Measurements from ENCODE around the gene OCA2. TPM values are rescaled to one million over a fixed set of nuclear protein-coding genes. Genes with fewer than 3 reads are reported as not detected.

The OCA2 gene
- total RNA-seq, 1 donor: not detected

DNA sequence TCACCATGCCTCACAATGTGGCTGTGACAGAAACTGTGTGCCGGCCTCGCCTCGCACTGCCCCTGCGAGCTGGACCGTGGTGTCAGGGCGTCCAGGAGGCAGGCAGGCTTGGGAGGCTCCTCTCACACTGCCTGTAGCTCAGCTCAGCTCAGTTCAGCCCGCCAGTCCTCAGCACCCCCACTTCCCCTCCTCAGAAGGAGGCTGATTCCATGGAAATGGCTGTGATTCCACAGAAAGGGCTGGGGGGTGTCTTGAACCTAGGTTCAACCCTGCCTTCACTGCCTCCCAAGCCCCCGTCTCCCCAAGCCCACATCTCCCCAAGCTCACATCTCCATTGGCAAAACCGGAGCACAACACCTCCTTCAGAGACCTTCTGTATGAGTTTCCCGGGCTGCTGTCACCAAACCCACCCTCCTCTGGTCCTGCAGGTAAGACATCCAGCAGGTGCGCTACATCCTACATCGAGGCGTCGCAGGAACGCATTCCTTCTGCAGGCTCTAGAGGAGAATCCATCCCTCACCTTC lies 94.0 kb downstream of the OCA2 start:
- DNase-seq (ENCODE audit: low read depth in 2 of 3, low spot score in 2 of 3): no peak

DNA sequence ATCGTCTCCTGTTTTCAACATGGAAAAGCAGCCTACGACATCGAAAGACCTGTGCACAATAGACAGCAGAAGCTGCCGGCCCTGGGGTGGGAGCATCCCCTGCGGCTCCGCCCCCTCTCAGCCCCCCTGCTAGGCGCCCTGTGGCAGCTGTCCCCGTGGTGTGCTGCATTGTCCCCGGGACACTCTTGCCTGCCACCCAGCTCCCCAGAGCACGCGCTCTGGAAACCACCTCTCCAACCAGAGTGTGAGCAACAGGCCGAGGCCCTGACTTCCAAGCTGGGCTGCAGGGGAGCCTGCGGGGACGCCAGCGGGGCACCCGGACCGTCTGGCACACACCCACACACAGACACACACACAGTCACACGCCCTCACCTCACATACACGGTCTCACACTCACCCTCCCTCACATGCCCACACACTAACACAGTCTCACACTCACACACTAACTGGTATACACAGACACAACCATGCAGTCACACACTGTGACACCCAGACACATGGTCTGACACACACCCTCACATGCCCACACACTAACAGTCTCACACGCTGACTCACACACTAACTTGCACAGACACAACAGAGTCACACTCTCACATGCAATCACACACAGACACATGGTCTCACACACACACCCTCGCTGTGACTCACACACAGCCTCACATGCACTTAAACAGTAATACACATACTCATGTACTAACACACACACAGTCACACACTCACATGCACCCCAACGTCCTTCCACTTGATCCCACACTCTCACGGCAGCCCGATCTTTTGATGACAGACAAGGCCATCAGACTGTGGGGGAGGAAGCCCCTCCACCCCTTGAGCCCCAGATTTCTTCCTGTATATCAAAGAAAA lies 94.7 kb downstream of the OCA2 start:
- no peak for DNase-seq (ENCODE audit: low read depth in 2 of 3, low spot score in 2 of 3)

DNA sequence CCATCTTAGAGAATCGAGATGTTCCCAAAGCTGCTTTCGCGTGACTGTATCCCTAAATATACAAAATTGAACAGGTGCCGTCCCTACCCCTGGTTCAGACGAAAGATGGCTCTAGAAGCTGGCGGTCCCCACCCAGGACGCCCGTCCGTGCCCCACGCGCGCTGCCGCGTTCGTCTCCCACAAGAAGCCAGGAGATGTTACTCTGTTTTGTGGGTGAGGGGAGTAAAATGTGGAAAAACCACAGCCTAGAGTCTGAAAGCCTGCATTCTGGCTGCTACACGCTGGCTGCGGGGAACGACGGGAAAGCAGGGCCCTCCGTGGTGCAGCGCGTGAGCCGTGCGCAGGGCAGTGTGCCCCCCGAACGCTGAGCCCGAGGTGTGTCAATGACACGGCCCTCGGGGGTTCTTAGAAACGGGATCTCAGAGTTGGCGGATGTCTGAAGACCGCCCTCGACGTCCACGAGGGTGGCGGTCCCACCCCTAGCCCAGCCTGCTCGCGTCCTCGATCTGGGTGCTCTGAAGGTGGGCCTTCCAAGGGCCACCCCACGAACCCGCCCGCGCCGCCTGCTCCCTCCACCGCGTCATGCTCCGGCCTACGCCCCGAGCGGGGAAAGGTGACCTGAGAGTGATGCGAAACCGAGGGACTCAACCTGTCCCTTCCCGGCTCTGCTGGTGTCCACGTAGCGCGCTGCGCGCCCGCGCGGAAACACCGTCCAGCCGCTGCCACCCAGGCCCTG lies 95.6 kb downstream of the OCA2 start:
- DNase-seq (ENCODE audit: low read depth in 2 of 3, low spot score in 2 of 3): no peak

DNA sequence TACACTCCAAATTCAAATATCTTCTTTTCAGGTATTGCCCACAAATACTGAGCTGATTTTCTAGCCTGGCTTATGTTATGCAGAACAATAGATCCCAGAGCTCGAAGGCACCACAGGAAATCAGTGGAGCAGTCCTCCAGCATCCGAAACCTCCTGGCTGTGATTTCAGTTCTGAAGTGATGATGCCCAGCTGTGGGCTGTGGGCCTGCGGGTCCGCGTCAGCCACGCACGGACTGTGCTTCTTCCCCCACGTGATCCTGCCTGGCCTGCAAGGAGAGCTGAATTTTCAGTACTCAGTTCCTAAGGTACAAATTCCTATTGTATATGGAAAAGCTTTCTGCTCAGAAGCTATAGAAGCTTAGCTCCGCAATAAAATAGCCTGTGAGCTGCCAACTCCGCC lies 96.2 kb downstream of the OCA2 start:
- no peak for DNase-seq (ENCODE audit: low read depth in 2 of 3, low spot score in 2 of 3)

DNA sequence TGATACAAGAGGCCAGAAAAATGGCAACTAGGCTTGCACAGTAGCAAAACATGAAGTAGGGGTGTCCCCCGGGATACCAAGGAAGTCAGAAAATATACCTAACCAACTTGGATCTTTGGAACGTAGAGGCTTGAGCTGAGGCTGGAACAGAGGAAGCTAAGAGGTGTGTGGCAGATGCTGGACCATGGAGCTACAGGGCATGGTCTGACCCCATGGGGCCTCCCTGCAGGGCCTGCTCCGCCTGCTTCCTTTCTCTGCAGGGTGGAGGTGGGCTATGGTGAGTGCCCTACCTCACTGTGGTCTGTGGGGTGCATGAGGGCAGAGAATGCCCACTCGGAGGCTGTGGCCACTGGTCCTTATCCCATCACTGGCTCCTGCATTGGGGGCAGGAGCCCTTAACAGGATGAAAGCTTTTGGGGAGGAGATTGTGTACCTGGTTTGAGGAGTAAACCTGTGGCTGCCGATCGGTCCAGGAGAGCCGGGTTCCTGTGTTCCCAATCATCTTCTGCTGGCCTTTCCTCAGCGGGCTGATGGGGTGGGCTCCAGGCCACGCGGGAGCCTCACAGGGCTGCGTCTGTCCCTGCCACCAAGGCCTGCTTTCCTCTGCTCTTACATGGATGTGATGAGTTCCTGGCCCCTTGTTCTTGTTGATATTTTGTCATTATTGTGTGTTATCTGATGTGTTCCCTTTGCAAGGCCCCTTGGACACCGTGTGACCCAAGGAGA lies 96.8 kb downstream of the OCA2 start:
- no peak for DNase-seq (ENCODE audit: low read depth in 2 of 3, low spot score in 2 of 3)

DNA sequence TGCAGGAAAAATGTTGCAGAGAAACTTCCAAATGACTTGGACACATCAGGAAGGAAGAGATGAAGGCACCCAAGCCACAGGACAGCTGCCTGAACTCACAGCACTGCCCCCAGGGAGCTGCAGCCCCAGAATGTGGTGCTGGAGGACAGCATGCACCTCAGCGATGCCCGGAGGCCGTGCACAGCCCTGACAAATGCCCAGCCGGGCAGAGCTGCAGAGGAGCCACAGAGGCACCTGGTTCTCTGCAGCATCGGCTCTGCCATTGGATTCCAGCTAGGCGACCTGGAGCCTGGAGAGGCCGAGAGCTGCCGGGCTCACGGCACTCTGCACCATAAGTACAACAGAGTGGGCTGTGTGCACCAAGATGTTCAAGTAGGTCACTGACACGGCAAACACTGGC lies 97.5 kb downstream of the OCA2 start:
- DNase-seq (ENCODE audit: low read depth in 2 of 3, low spot score in 2 of 3): no peak

DNA sequence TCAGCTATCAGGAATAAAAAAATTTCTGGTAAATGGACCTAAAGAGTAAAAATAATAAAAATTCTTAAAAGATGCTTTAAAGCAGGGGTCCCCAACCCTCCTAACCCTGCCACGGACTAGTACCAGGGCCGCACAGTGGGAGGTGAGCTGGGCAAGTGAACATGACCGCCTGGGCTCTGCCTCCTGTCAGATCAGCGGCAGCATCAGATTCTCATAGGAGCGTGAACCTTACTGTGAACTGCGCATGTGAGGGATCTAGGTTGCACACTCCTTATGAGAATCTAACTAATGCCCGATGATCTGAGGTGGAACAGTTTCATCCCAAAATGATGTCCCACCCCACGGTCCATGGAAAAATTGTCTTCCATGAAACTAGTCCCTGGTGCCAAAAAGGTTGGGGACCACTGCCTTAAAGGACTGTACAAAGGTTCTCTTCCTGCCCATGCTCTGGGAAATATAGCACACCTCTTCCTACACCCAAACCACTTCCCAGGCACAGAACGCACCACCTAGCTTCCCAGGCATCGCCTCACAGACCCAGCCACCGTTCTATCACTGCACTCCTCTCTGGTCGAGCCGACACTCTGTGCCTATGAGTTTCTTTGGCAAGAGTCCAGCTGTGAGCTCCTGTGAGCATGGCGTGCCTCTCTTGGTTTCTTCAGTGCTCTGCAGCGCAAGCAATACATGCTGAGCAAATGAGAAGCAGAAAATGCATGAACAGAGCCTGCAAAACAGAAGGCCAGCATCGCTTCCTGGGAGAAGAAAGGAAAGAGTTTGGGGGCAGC lies 104.9 kb downstream of the OCA2 start:
- no peak for DNase-seq (ENCODE audit: low read depth in 2 of 3, low spot score in 2 of 3)

DNA sequence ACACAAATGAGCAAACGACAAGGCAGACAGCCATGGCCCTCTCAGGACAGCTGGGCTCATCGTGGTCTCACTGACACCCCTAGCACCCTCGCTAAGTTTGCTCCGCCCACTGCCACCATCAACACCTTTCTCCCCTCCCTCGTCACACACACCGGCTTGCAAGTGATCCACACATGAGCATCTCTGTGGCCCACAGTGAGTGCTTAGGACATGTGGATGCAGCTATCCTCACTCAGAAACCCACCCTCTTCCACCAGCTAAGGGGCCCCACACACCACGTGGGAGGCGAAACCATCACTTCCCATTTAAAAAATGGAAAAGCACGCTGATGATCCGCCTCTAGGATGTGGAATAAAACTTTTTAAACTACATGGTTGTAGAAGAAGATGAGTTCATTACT lies 105.6 kb downstream of the OCA2 start:
- no peak for DNase-seq (ENCODE audit: low read depth in 2 of 3, low spot score in 2 of 3)

DNA sequence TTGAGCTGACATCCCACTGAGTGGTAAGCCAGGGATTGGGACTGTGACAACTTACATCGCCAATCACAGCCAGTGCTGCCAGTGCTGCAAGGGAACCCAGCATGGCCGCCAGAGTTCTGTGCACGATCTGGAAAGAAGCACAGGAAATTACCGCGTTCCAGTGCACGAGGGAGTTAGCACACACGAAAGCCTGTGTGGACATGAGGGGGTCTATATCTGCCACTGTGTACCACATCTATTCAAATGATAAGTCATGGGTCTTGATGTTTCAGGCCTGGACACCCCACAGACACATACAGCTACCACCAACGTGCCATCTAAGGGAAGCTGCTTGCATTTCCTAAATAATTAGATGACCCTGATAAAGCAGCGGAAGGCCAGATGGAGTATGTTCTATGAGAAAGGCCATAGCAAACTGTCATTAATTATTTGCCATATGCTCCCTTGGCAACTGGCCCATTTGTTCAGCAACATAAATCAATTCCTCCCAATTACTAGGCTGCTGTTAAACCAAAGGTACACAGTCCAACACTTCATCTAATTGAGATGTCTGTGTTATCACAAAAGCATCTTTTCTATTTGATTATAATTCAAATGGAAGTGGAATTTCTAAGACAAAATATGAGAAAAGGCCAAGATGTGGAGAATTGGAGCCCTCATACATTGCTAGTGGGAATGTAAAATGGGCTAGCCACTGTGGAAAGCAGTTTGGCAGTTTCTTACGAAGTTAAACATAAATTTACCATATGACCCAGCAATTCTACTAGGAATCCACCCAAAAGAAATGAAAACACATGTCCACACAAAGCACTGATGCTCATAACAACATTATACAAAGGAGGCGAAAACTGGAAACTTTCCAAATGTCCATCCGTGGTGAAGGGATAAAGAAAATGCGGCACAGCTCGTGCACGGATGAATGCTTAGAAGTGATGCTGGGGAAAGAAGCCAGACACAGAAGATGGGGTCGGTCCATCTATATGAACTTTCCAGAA lies 108.3 kb downstream of the OCA2 start:
- no peak for DNase-seq (ENCODE audit: low read depth in 2 of 3, low spot score in 2 of 3)

DNA sequence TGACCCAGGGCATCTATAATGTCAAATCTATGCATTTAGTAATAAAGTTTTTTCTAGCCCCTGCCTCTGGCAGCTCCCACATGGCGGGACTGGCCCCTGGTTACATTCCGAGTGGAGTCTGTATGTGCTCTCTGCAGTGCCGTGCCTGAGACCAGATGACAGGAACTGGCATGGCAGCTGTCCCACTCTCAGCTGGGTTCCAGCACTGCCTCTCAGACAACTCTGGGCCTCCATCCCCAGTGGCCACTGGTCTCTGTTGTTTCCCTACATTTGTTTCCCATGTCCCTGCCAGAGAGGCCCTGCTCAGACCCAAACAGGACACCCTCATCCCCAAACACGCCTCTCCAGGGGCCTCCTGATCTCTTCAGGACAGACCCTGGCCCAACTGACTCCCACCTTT lies 109.3 kb downstream of the OCA2 start:
- DNase-seq (ENCODE audit: low read depth in 2 of 3, low spot score in 2 of 3): no peak

DNA sequence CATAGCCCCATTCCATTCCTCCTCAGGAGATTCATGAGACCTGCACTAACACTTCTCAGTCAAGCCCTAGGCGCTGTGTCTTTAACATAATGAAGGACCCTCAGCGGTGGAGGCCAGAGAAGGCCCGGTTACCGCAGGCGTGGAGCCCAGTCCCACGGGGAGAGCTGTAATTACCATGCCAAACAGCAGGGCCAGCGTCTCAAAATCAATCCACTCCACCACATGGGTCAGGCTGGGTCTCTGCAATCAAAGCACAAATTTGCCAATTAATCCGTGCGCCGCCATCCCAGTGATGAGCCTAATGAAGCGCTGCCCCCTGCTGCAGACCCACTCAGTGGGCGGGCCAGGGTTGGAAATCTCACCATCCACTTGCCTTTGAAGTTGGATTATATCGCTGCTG lies 109.7 kb downstream of the OCA2 start:
- DNase-seq (ENCODE audit: low read depth in 2 of 3, low spot score in 2 of 3): no peak

DNA sequence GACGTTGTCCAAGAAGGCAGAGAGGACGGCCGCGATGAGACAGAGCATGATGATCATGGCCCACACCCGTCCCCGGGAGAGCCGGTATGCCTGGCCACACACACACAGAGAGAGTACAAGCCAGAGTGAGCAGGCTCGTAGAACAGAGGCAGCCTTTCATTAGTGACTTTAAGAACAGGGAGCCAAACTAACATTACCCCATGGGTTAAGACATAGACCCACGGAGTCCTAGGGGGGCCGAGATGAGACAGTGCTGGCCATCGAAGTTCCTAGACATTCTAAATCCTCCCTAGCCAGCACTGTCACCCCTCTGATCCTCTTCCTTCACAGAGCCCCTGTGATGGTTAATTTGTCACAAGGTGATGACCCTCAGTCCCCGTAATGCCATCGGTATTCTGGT lies 114.0 kb downstream of the OCA2 start:
- no peak for DNase-seq (ENCODE audit: low read depth in 2 of 3, low spot score in 2 of 3)

DNA sequence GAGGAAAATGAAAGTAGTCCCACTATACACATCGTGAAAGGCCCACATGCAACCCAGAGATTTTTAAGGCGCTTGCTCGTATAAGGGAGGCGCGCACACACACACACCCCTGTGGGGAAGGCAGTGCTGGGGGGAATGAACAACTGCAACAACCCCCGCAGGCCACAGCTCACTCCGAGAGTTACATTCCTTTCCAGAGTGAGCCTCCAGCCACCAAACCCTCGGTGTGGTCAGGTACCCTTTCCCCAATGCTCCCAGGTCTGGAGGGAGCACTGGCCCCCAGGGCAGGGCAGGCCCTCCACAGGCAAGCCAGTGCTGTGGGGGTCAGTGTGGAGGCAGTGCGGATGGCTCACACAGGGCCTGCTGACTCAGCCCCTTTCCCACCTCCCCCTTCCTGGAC lies 115.6 kb downstream of the OCA2 start:
- DNase-seq (ENCODE audit: low read depth in 2 of 3, low spot score in 2 of 3): no peak

DNA sequence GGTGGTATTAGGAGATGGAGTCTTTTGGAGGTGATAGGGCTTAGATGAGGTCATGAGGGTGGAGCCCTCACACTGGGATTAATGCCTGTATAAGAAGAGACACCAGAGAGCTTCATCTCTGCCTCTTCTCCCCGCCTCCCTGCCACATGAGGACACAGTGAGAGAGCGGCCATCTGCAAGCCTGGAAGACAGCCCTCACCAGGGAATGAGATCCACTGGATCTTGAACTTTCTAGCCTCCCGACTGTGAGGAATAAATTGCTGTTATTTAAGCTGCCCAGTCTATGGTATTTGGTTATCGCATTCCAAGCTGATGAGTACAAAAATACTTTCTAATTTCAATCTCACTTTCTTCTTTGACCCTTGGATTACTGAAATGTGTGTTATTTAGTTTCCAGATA lies 121.4 kb downstream of the OCA2 start:
- DNase-seq (ENCODE audit: low read depth in 2 of 3, low spot score in 2 of 3): no peak

DNA sequence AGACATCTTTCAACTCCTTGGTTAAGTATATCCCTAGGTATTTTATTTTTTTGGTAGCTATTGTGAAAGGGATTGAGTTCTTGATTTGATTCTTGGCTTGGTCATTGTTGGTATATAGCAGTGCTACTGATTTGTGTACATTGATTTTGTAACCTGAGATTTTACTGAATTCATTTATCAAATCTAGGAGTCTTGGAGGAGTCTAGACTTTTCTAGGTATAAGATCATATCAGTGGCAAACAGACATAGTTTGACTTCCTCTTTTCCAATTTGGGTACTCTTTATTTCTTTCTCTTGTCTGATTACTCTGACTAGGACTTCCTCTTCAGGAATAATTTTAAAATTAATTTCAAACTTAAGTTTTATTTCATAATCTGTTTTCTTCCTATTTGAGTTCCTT lies 125.2 kb downstream of the OCA2 start:
- peak in 2 of 3 donors; percentile 10 to 67 for DNase-seq (ENCODE audit: low read depth in 2 of 3, low spot score in 2 of 3)

DNA sequence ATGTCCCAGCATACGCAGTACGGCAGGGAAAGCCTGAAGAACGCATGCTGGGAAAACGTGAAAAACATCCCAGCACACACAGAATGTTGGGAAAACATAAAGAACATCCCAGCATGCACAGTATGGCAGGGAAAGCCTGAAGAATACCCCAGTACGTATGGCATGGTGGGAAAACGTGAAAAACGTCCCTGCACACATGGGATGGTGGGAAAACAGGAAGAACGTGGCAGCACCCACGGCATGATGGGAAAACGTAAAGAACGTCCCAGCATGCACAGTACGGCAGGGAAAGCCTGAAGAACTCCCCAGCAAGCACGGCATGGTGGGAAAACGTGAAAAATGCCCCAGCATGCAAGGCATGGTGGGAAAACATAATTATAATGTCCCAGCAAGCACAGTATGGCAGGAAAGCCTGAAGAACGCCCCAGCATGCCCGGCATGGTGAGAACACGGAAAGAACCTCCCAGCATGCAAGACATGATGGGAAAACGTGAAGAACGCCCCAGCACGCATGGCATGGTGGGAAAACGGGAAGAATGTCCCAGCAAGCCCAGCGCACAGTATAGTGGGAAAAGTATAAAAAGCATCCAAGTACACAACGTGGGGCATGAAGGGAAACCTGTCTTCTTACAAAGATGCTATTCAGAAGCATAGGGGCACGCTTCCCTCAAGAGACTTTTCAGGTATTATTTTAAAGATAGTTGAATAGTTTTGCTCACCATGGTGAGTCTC lies 128.3 kb downstream of the OCA2 start:
- no peak for DNase-seq (ENCODE audit: low read depth in 2 of 3, low spot score in 2 of 3)

DNA sequence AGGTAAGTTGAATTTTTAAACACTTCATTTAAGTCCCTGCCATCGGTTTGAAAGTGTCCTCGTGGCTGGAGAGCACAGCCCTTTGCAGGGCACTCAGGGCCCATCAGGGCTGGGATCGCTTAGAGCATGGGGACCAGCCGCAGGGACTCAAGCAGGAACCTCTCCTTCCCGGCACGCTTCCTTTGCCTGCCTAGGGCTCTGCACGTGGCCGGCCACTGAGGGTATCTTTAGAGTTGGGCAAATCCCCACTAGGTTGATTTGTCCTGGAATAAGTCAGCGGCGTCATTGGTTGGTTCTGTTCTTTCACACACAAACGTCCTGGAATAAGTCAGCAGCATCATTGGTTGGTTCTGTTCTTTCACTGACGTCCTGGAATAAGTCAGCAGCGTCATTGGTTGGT lies 131.6 kb downstream of the OCA2 start:
- DNase-seq (ENCODE audit: low read depth in 2 of 3, low spot score in 2 of 3): no peak

DNA sequence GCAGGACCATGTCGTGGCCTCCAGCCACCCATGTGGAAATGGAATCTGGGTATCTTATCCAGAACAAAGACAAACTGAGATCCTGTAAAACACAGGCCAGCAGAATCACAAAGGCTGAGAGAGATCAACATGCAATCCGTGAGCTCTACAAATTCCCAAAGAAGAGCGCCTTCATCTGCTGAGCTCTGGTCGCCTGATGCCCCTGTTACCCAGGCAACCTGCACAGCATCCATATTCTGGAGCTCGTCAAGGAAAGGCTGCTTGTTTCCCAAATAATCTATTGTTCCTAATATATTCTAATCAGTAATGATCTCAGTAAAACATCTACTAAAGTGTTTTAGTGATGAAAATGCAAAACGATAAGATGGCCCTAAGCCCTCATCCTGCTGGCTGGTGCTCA lies 133.6 kb downstream of the OCA2 start:
- DNase-seq (ENCODE audit: low read depth in 2 of 3, low spot score in 2 of 3): no peak

DNA sequence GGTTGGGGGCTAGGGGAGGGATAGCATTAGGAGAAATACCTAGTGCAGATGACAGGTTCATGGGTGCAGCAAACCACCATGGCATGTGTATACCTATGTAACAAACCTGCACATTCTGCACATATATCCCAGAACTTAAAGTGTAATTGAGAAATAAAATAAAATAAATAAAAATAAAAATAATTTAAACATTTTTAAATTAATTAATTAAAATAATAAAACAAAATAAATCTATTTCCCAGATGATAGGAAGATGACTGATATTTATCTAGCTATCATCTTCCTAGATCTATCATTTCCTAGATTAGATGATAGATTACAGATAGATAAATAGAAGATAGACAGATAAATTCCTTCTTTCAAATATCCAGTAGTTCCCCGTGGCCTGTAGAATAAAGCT lies 137.3 kb downstream of the OCA2 start:
- DNase-seq (ENCODE audit: low read depth in 2 of 3, low spot score in 2 of 3): no peak
